GM12892 (cell line): ENCODE measurements around the gene LDHAL6A.

Experiments
- POLR2A ChIP-seq: IDR thresholded peaks from 2 replicates; pipeline ENCODE4 v1.6.1; 2011; ENCODE audit warnings: low read depth, low read length, control low read depth
- POLR2AphosphoS5 ChIP-seq: IDR thresholded peaks from 2 replicates; pipeline ENCODE4 v1.6.1; 2011; ENCODE audit warnings: low read depth, low read length, control low read depth

GRCh38 chr11:18490736-18491485, 35.3 kb downstream of the LDHAL6A start:
- TF ChIP-seq POLR2AphosphoS5 (no peak), POLR2A (no peak)
